Loucy (cell line): Measurements from ENCODE around the gene MIEF1.

ENCODE experiments used
- CTCF ChIP-seq: fragments of 200-600 bp; sonication (generic); conservative IDR thresholded peaks from 2 replicates; pipeline ENCODE4 v1.5.1; 2014; ENCODE audit warnings: mild to moderate bottlenecking, antibody characterized with exemption, low read length
- EZH2phosphoT487 ChIP-seq: fragments of 200-600 bp; IDR thresholded peaks from 2 replicates; pipeline ENCODE4 v1.6.1; 2018; ENCODE audit warnings: antibody characterized with exemption, mild to moderate bottlenecking, moderate library complexity, borderline replicate concordance

DNA sequence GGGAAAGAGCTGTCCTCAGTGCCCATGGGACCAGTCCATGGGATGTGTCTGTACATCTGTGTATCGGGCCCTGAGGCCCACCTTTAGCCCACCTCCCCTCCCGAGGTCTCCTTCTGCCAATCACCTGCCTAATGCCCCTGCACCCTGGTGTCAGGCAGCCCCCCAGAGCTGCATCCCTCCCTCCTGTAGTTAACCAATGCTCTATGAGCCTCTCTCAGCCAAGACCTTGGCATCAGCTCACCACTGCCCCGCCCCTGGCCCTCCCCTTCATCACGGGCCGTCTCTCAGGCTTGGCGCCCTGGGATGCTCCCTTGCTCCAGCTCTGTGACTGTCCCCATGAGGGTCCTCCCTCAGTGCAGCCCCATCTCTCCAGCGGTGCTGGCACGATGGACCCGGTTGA, 26.8 kb upstream of the MIEF1 start:
- TF ChIP-seq CTCF, result no peak
- no peak for TF ChIP-seq EZH2phosphoT487
